ENCODE data around the gene TBL1XR1. TPM values are rescaled to one million over a fixed set of nuclear protein-coding genes. Genes with fewer than 3 reads are reported as not detected.

TBL1XR1 gene
- total RNA-seq, 1 experiment from 2014 or later, result 175 TPM

DNA sequence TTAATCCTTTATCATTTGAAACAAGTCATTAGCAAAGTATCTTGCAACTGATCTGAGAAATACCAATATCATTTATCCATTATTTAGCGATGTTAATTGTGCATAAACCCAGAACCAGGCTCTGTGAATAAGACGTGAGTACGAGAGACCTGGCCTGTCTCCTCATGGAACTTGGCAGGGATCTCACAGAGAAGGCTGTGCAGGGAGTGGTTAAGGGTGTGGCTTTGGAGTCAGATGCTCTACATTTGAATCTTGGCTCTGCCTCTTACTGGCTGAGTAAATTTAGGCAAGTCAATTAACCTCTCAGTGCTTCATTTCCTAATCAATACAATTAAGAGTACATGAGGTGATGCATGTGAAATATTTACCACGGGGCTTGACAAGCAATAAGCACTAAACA, 39.9 kb upstream of the TBL1XR1 start:
- no peaks in the 10 kb centered on the region for H3K27me3 Mint-ChIP-seq (ENCODE audit: low read depth)
- Histone ChIP-seq H3K9ac (ENCODE audit: extremely low read depth, insufficient read length, low read length) (no peak overlapping the region), H4K91ac (ENCODE audit: insufficient read length, low read depth, low read length) (no peak overlapping the region), H2AFZ (ENCODE audit: low read length) (no peak overlapping the region), H3K56ac (ENCODE audit: insufficient read length, low read depth, low read length) (no peak overlapping the region), H2BK20ac (ENCODE audit: low read depth, low read length, poor library complexity, severe bottlenecking) (no peak overlapping the region), H3T11ph (ENCODE audit: low read length) (no peak overlapping the region), H3K14ac (ENCODE audit: insufficient read depth, low read length) (no peak overlapping the region), H4K20me1 (ENCODE audit: control insufficient read depth, insufficient read depth, insufficient read length) (no peaks in the 10 kb centered on the region), H3K4ac (ENCODE audit: low read depth, low read length) (no peak overlapping the region), H3K18ac (ENCODE audit: insufficient read length, low read depth, low read length) (no peak overlapping the region), H3K9me3 (ENCODE audit: control insufficient read depth, low read depth, low read length) (no peaks in the 10 kb centered on the region), H3K27ac (ENCODE audit: insufficient read length, low read depth, low read length) (no peak overlapping the region), H2AK5ac (ENCODE audit: insufficient read length, low read length) (no peak overlapping the region), H3K23me2 (ENCODE audit: insufficient read length, low read depth, low read length, poor library complexity, severe bottlenecking) (no peaks in the 10 kb centered on the region), H4K5ac (ENCODE audit: insufficient read length, low read depth, low read length) (no peak overlapping the region), H3K79me1 (ENCODE audit: insufficient read depth, low read depth, low read length, poor library complexity, severe bottlenecking) (no peaks in the 10 kb centered on the region), H3K79me2 (ENCODE audit: insufficient read depth, low read length) (no peaks in the 10 kb centered on the region), H2BK15ac (ENCODE audit: low read depth, low read length) (no peak overlapping the region), H3K4me1 (ENCODE audit: insufficient read depth, low read length) (no peaks in the 10 kb centered on the region), H3K27me3 (ENCODE audit: insufficient read depth, low read length) (no peaks in the 10 kb centered on the region), H3K4me2 (ENCODE audit: insufficient read depth, insufficient read length, low read length) (no peak overlapping the region), H2BK120ac (ENCODE audit: low read depth, low read length, poor library complexity, severe bottlenecking) (no peak overlapping the region), H2BK5ac (ENCODE audit: insufficient read length, low read length) (no peak overlapping the region), H3K23ac (ENCODE audit: insufficient read length, low read depth, low read length) (no peak overlapping the region), H2BK12ac (ENCODE audit: insufficient read length, low read depth, low read length) (no peak overlapping the region), H4K8ac (replicated peaks; ENCODE audit: insufficient read length, low read depth, low read length) (no peak overlapping the region)
- no peak overlapping the region for H3K27ac Mint-ChIP-seq
- H3K4me3 Mint-ChIP-seq, result no peak overlapping the region
- WGBS (ENCODE audit: extremely low coverage, insufficient read length, low lambda C conversion rate), result no CpG with 5 or more reads among the region's 4 CpGs
- no peaks in the 10 kb centered on the region; a peak in 1 of 7 replicates for H3K36me3 Mint-ChIP-seq (ENCODE audit: insufficient read depth in 1 of 3, low read depth in 3 of 3)
- no peaks in the 10 kb centered on the region for H3K9me3 Mint-ChIP-seq
- DNase-seq, result no peak
- H3K4me1 Mint-ChIP-seq, result no peaks in the 10 kb centered on the region
- TF ChIP-seq, protein P1, sequence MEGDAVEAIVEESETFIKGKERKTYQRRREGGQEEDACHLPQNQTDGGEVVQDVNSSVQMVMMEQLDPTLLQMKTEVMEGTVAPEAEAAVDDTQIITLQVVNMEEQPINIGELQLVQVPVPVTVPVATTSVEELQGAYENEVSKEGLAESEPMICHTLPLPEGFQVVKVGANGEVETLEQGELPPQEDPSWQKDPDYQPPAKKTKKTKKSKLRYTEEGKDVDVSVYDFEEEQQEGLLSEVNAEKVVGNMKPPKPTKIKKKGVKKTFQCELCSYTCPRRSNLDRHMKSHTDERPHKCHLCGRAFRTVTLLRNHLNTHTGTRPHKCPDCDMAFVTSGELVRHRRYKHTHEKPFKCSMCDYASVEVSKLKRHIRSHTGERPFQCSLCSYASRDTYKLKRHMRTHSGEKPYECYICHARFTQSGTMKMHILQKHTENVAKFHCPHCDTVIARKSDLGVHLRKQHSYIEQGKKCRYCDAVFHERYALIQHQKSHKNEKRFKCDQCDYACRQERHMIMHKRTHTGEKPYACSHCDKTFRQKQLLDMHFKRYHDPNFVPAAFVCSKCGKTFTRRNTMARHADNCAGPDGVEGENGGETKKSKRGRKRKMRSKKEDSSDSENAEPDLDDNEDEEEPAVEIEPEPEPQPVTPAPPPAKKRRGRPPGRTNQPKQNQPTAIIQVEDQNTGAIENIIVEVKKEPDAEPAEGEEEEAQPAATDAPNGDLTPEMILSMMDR (conservative IDR thresholded peaks at IDR 0.05), result no peak

Measured in H9 (cell line).